Heart left ventricle (tissue), 13 donors: ENCODE results near the gene C18orf32.
"Not testable (repeated sequence)": the region's sequence is repeated elsewhere in the genome, so short reads cannot be mapped to it uniquely, and the experiment has no call there.

Experiments
- POLR2A ChIP-seq, 2 donors: fragments of 450-650 bp; IDR thresholded peaks; one replicate each; pipeline ENCODE4 v1.6.1; 2017; ENCODE audit warnings: antibody characterized with exemption in 2 of 2, mild to moderate bottlenecking in 2 of 2, moderate library complexity in 2 of 2
- TF ChIP-seq, protein P1 (sequence below), 12 donors: fragments of 200-600 bp; sonication (generic) in 4 of 12; IDR thresholded peaks; one replicate each; pipeline versions ENCODE4 v1.5.0 to v1.8.0; 2018 to 2022; ENCODE audit warnings: antibody characterized with exemption in 12 of 12, mild to moderate bottlenecking in 5 of 12
- donor health status: ischemic (EF 13 %, LVEDD 7.1; RV severe dilation, severe dysfunction).
- donor health status: DM: no; HTN: yes; CAD: no.
- donor health status: DM: no; HTN: no; CAD: no.
- donor health status: ischemic (EF 25% LVEDD 6.9; RV normal size, moderate dysfunction).
- donor health status: ischemic (EF 25% LVEDD 5.7; RV mildly dilated, moderate dysfunction).
- donor health status: ischemic (EF 35%, LVEDD 5.7; RV mildly dilated, moderate dysfunction).
- donor health status: nonischemic (EF 11% LVEDD 7.7; RV severe dilation, severe dysfunction).
- donor health status: DM: yes; HTN: yes; CAD: no.
- donor health status: PGD.
- donor health status: ischemic (EF 29% LVEDD 5.4; RV normal size, mild dysfunction).
- donor health status: nonischemic (EF 23%, LVEDD 6.1; RV moderate dilation, normal function).

DNA sequence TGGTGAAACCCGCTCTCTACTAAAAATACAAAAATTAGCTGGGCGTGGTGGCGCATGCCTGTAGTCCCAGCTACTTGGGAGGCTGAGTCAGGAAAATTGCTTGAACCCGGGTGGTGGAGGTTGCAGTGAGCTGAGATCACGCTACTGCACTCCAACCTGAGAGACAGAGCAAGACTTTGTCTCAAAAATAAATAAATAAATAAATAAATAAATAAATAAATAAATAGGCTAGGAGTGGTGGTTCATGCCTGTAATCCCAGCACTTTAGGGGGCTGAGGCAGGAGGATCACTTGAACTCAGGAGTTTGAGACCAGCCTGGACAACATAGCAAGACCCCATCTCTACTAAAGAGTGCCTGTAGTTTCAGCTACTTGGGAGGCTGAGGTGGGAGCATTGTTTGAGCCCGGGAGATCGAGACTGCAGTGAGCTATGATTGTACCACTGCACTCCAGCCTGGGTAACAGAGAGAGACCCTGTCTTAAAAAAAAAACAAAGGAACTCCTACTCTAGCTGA is 36.6 kb upstream of the C18orf32 start:
- TF ChIP-seq, protein P1, sequence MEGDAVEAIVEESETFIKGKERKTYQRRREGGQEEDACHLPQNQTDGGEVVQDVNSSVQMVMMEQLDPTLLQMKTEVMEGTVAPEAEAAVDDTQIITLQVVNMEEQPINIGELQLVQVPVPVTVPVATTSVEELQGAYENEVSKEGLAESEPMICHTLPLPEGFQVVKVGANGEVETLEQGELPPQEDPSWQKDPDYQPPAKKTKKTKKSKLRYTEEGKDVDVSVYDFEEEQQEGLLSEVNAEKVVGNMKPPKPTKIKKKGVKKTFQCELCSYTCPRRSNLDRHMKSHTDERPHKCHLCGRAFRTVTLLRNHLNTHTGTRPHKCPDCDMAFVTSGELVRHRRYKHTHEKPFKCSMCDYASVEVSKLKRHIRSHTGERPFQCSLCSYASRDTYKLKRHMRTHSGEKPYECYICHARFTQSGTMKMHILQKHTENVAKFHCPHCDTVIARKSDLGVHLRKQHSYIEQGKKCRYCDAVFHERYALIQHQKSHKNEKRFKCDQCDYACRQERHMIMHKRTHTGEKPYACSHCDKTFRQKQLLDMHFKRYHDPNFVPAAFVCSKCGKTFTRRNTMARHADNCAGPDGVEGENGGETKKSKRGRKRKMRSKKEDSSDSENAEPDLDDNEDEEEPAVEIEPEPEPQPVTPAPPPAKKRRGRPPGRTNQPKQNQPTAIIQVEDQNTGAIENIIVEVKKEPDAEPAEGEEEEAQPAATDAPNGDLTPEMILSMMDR (IDR thresholded peaks at IDR 0.05) = not testable (repeated sequence)
- TF ChIP-seq POLR2A (IDR thresholded peaks at IDR 0.05) = not testable (repeated sequence)
